Measurements from ENCODE around the gene MAOA.

Gene MAOA

GRCh38 chrX:43679058-43679457, 23.0 kb downstream of the MAOA start:
- no peaks in the 10 kb centered on the region for H3K27me3 ChIP-seq (ENCODE audit: insufficient read depth, low read depth, severe bottlenecking)
- H3K9me3 ChIP-seq (ENCODE audit: severe bottlenecking): no peaks in the 10 kb centered on the region
- H3K27ac ChIP-seq: no peak overlapping the region
- no peak for DNase-seq
- H3K36me3 ChIP-seq: no peaks in the 10 kb centered on the region
- no peak overlapping the region for H3K4me3 ChIP-seq (ENCODE audit: low read depth, low read length)
- TF ChIP-seq, protein P1, sequence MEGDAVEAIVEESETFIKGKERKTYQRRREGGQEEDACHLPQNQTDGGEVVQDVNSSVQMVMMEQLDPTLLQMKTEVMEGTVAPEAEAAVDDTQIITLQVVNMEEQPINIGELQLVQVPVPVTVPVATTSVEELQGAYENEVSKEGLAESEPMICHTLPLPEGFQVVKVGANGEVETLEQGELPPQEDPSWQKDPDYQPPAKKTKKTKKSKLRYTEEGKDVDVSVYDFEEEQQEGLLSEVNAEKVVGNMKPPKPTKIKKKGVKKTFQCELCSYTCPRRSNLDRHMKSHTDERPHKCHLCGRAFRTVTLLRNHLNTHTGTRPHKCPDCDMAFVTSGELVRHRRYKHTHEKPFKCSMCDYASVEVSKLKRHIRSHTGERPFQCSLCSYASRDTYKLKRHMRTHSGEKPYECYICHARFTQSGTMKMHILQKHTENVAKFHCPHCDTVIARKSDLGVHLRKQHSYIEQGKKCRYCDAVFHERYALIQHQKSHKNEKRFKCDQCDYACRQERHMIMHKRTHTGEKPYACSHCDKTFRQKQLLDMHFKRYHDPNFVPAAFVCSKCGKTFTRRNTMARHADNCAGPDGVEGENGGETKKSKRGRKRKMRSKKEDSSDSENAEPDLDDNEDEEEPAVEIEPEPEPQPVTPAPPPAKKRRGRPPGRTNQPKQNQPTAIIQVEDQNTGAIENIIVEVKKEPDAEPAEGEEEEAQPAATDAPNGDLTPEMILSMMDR (IDR thresholded peaks at IDR 0.05; ENCODE audit: low read depth, low read length): no peak

DNA sequence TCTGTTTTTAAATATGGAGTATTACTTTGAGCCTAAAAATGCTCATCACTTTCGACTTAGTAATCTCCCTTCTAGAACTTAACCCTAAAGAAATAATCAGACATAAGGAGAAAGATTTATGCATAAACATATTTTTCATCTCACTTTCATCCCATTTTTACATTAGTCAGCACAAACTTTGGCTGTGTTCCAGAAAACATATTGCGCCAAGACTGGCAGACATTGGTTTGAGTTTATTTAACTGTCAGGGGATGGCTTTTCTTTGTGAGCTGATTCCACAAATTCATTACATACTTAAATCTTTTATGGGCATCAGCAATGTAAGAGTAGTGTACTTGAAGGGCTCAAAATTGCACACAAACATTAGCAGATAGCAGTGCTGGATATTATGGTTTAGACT, 23.7 kb downstream of the MAOA start:
- Histone ChIP-seq H3K27me3 (ENCODE audit: insufficient read depth, low read depth, severe bottlenecking) (no peaks in the 10 kb centered on the region), H3K4me3 (ENCODE audit: low read depth, low read length) (no peak overlapping the region), H3K36me3 (no peaks in the 10 kb centered on the region), H3K9me3 (ENCODE audit: severe bottlenecking) (no peaks in the 10 kb centered on the region), H3K27ac (no peak overlapping the region)
- no peak for DNase-seq
- TF ChIP-seq, protein P1 (IDR thresholded peaks at IDR 0.05; ENCODE audit: low read depth, low read length): no peak

GRCh38 chrX:43682726-43683125, 26.6 kb downstream of the MAOA start:
- TF ChIP-seq, protein P1 (IDR thresholded peaks at IDR 0.05; ENCODE audit: low read depth, low read length): no peak
- DNase-seq: no peak
- H3K27me3 ChIP-seq (ENCODE audit: insufficient read depth, low read depth, severe bottlenecking): no peaks in the 10 kb centered on the region

GRCh38 chrX:43685221-43685620, 29.1 kb downstream of the MAOA start:
- no peaks in the 10 kb centered on the region for H3K9me3 ChIP-seq (ENCODE audit: severe bottlenecking)
- DNase-seq: no peak
- H3K27ac ChIP-seq: no peak overlapping the region
- no peaks in the 10 kb centered on the region for H3K36me3 ChIP-seq
- no peaks in the 10 kb centered on the region for H3K27me3 ChIP-seq (ENCODE audit: insufficient read depth, low read depth, severe bottlenecking)
- TF ChIP-seq, protein P1 (IDR thresholded peaks at IDR 0.05; ENCODE audit: low read depth, low read length): no peak
- H3K4me3 ChIP-seq (ENCODE audit: low read depth, low read length): no peak overlapping the region

More at GRCh38 chrX:43682726-43683125, 26.6 kb downstream of the MAOA start:
- no peaks in the 10 kb centered on the region for H3K9me3 ChIP-seq (ENCODE audit: severe bottlenecking)
- no peak overlapping the region for H3K27ac ChIP-seq
- H3K4me3 ChIP-seq (ENCODE audit: low read depth, low read length): no peak overlapping the region
- H3K36me3 ChIP-seq: no peaks in the 10 kb centered on the region

GRCh38 chrX:43688586-43688985, 32.5 kb downstream of the MAOA start:
- Histone ChIP-seq H3K4me3 (ENCODE audit: low read depth, low read length) (no peak overlapping the region), H3K9me3 (ENCODE audit: severe bottlenecking) (no peaks in the 10 kb centered on the region), H3K27ac (no peak overlapping the region), H3K36me3 (no peaks in the 10 kb centered on the region), H3K27me3 (ENCODE audit: insufficient read depth, low read depth, severe bottlenecking) (peaks cover 3% of the 10 kb centered on the region)
- TF ChIP-seq, protein P1 (IDR thresholded peaks at IDR 0.05; ENCODE audit: low read depth, low read length): no peak
- DNase-seq: no peak
